Umbilical cord (tissue), 2 donors: ENCODE data around the gene GLDC. TPM values are rescaled to one million over a fixed set of nuclear protein-coding genes. Genes with fewer than 3 reads are reported as not detected.

ENCODE experiments used
- DNase-seq: peaks from one replicate; pipeline ENCODE4 v3.0.0-alpha.2; 2015; ENCODE audit warnings: low spot score
- total RNA-seq: library from RNA; depleted of rRNA; stranded (reverse); fragments of >200 nt; gene quantifications from one replicate; pipeline ENCODE4 v1.2.3, GENCODE V29; 2014; ENCODE audit warnings: low replicate concordance; ENCODE audit not compliant: insufficient read depth

GLDC gene
- total RNA-seq, 1 donor from 2014 or later: 3.4 TPM

- DNase-seq: no peak
Measured at GRCh38 chr9:6506571-6506970, 139.0 kb downstream of the GLDC start.

- DNase-seq: no peak
Measured at GRCh38 chr9:6502399-6502798, 143.1 kb downstream of the GLDC start.

DNA sequence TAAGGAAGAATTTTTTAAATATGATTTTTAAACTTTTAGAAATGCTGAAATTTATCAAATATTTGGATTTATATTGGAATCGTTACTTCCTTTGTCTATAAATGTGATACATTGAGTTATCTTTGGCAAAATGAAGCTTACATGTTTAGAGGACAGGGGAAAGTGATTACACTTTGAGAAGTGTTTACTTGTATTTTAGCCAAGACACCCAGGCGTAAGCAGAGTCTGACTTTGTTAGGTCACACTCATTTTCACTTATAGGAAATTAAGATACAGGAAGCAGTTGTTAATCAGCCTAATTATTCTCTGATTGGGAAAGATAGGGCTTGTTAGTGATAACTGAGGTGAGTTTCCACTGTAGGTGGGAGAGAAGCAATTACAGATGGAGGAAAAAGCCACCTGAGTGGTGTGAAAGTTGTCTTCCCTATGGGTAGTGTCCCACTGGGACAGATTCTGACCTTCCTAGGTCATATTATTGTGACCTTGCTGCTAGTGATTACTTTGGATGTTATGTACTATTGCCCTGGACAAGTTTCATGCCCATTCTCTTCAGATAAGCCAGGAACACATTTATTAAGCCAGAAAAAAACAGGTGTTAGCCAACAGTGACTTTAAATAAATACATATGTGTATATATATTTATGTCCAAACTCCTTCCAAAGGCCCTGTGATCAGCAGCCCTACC, 143.9 kb downstream of the GLDC start:
- DNase-seq: no peak

DNA sequence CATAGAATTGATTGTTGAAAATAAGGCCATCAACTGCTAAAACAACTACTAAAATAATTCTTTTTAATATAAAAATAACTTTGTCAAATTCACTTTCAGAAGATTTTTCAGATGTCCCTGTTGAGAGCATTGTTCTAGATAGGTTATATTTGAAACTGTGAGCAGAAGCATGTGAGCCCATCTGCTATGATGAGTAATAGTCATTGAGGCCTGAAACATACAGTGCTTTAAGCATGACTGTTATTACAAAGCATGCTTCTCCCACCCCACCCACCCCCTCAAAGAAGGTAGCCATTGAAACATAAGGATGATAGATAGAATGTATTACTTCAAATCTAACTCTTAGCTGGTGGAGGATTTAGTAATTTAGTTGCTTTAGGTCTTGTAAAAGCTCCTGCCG, 146.5 kb downstream of the GLDC start:
- DNase-seq: no peak

- no peak for DNase-seq
Measured at GRCh38 chr9:6495466-6495865, 150.1 kb downstream of the GLDC start.

GRCh38 chr9:6490863-6491262, 154.7 kb downstream of the GLDC start:
- DNase-seq: no peak

GRCh38 chr9:6489099-6489498, 156.4 kb downstream of the GLDC start:
- DNase-seq: no peak

DNA sequence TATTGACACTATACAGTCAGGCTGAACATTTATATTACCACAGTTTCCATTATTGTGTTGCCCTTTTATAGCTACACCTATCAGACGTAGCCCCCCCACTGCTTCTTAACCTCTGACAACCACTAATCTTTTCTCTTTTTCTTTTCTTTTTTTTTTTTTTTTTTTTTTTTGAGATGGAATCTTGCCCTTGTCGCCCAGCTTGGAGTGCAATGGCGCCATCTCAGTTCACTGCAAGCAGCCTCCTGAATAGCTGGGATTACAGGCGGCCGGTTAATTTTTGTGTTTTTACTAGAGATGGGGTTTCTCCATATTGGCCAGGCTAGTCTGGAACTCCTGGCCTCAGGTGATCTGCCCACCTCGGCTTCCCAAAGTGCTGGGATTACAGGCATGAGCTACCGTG, 157.1 kb downstream of the GLDC start:
- DNase-seq: no peak

GRCh38 chr9:6484210-6484609, 161.3 kb downstream of the GLDC start:
- no peak for DNase-seq

Other genes starting within 250 kb of the GLDC start
- 78.5 TPM for gene UHRF2, start 232.5 kb downstream of the GLDC start, total RNA-seq
- gene KDM4C, start 112.2 kb upstream of the GLDC start, total RNA-seq: 46.0 TPM